ENCODE results near the gene CDK17.
"Not testable (repeated sequence)": the region's sequence is repeated elsewhere in the genome, so short reads cannot be mapped to it uniquely, and the experiment has no call there.

The CDK17 gene

GRCh38 chr12:96315741-96316481 lies 84.3 kb downstream of the CDK17 start:
- not testable (repeated sequence) for DNase-seq (ENCODE audit: low spot score)

GRCh38 chr12:96314723-96315122 lies 85.5 kb downstream of the CDK17 start:
- peak; percentile 8 for DNase-seq (ENCODE audit: low spot score)

- DNase-seq (ENCODE audit: low spot score), result no peak
These were observed 86.6 kb downstream of the CDK17 start for GRCh38 chr12:96313606-96314005.

- no peak for DNase-seq (ENCODE audit: low spot score)
These were observed 89.0 kb downstream of the CDK17 start for GRCh38 chr12:96311191-96311590.

GRCh38 chr12:96310067-96310466 lies 90.2 kb downstream of the CDK17 start:
- no peak for DNase-seq (ENCODE audit: low spot score)

GRCh38 chr12:96308881-96309280 lies 91.4 kb downstream of the CDK17 start:
- no peak for DNase-seq (ENCODE audit: low spot score)

- DNase-seq (ENCODE audit: low spot score), result no peak
These were observed 94.6 kb downstream of the CDK17 start for GRCh38 chr12:96305665-96306064.

GRCh38 chr12:96303653-96304052 lies 96.6 kb downstream of the CDK17 start:
- no peak for DNase-seq (ENCODE audit: low spot score)

GRCh38 chr12:96302687-96303310 lies 97.4 kb downstream of the CDK17 start:
- no peak for DNase-seq (ENCODE audit: low spot score)

GRCh38 chr12:96301732-96302131 lies 98.5 kb downstream of the CDK17 start:
- DNase-seq (ENCODE audit: low spot score), result no peak

GRCh38 chr12:96300064-96300463 lies 100.2 kb downstream of the CDK17 start:
- DNase-seq (ENCODE audit: low spot score), result no peak

- no peak for DNase-seq (ENCODE audit: low spot score)
These were observed 102.7 kb downstream of the CDK17 start for GRCh38 chr12:96297504-96297903.

- DNase-seq (ENCODE audit: low spot score), result no peak
These were observed 104.6 kb downstream of the CDK17 start for GRCh38 chr12:96295532-96296160.

GRCh38 chr12:96294831-96295230 lies 105.4 kb downstream of the CDK17 start:
- DNase-seq (ENCODE audit: low spot score), result no peak

GRCh38 chr12:96293093-96293492 lies 107.1 kb downstream of the CDK17 start:
- DNase-seq (ENCODE audit: low spot score), result no peak

GRCh38 chr12:96289067-96289466 lies 111.2 kb downstream of the CDK17 start:
- DNase-seq (ENCODE audit: low spot score), result no peak

- no peak for DNase-seq (ENCODE audit: low spot score)
These were observed 115.1 kb downstream of the CDK17 start for GRCh38 chr12:96285158-96285557.

- no peak for DNase-seq (ENCODE audit: low spot score)
These were observed 125.9 kb downstream of the CDK17 start for GRCh38 chr12:96274331-96274730.

GRCh38 chr12:96271469-96272199 lies 128.6 kb downstream of the CDK17 start:
- DNase-seq (ENCODE audit: low spot score), result no peak

GRCh38 chr12:96266238-96266637 lies 134.0 kb downstream of the CDK17 start:
- DNase-seq (ENCODE audit: low spot score), result no peak

- DNase-seq (ENCODE audit: low spot score), result no peak
These were observed 134.4 kb downstream of the CDK17 start for GRCh38 chr12:96265836-96266235.

- no peak for DNase-seq (ENCODE audit: low spot score)
These were observed 134.8 kb downstream of the CDK17 start for GRCh38 chr12:96265400-96265799.

GRCh38 chr12:96263449-96263902 lies 136.8 kb downstream of the CDK17 start:
- no peak for DNase-seq (ENCODE audit: low spot score)
